ENCODE data around the gene ERN1. TPM values are rescaled to one million over a fixed set of nuclear protein-coding genes. Genes with fewer than 3 reads are reported as not detected.
A peak's percentile ranks its signal among the peaks of the same experiment; 100 is the strongest.

ERN1 gene
- total and polyA plus RNA-seq, 2 of the 13 experiments (the other 11 are each of a cell fraction or from before 2014, with no cell fraction given), result 6.0 to 12.7 TPM

DNA sequence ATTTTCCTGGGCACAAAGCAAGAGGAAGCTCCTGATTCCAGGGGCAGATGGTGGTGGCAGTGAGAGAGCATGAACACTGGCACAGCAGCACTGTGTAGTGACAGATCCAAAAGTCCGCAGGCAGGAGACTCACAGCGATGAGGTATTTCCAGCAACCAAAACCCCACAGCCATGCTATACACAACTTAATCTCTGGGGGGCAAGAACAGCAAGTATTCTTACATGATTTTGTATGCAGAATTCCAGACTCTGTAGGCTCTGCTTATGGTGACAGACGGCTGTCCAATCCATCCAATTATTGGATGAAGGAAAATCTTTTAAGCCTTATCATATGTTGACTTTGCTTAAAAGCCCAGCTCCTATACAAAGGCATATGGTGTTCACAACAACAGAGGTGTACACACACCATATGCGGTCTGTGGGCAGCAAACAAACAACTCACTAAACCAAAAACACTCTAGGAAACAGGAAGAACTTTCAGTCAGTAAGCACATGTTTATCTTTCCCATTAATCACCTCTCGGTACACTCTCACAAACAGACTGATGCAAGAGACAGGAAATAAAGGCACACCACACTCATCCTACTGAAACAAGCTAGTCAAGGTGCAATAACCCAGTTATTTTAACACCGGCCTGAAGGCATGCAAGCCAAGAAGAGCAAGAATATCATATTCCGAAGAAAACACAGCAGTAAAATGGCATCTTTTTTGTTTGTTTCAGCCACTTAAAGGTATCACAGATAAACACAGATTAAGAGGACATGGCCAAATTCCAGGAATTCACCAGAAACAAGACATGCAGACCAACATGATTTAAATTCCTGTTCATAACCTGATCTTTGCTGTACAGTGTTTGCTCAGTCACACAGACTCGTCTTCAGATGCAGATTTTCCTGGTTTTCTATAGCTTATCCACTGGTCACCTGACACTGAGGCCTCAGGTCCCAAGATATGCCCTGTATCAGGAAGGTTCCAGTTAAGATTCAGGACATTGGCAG lies 47.8 kb downstream of the ERN1 start (continued):
- TF ChIP-seq, protein P1, sequence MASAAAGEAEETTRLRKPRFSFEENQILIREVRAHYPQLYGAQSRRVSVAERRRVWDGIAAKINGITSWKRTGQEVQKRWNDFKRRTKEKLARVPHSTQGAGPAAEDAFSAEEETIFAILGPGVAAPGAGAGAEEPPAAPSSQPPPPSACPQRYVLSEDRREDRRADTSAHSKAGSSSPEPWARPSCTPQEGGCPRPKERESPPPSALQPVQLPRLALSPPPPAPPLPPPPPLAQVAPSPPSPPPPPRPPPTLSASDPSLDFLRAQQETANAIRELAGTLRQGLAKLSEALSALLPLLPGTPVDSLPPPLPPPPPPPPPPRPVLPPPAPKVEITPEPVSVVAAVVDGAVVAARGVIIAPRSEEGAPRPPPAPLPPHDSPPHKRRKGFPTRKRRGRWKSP (CRISPR knock-in tag; IDR thresholded peaks at IDR 0.05), result peak; percentile 97; the same call in 1 of the 2 replicates
- TF ChIP-seq, protein P2, sequence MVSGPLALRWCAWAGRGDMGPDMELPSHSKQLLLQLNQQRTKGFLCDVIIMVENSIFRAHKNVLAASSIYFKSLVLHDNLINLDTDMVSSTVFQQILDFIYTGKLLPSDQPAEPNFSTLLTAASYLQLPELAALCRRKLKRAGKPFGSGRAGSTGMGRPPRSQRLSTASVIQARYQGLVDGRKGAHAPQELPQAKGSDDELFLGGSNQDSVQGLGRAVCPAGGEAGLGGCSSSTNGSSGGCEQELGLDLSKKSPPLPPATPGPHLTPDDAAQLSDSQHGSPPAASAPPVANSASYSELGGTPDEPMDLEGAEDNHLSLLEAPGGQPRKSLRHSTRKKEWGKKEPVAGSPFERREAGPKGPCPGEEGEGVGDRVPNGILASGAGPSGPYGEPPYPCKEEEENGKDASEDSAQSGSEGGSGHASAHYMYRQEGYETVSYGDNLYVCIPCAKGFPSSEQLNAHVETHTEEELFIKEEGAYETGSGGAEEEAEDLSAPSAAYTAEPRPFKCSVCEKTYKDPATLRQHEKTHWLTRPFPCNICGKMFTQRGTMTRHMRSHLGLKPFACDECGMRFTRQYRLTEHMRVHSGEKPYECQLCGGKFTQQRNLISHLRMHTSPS (CRISPR knock-in tag; IDR thresholded peaks at IDR 0.05; ENCODE audit: low read depth), result peak; percentile 41; the same call in 1 of the 2 replicates
- TF ChIP-seq ZNF124 (CRISPR knock-in tag; IDR thresholded peaks at IDR 0.05) (peak; percentile 92), EP300 (IDR thresholded peaks at IDR 0.05; ENCODE audit: low read depth in 2 of 2, low read length in 2 of 2) (peak in 1 of 2 experiments; percentile 98; a peak in 2 of 4 replicates), EP300 (CRISPR knock-in tag; IDR thresholded peaks at IDR 0.05; ENCODE audit: borderline replicate concordance) (peak; percentile 97), ETV5 (CRISPR knock-in tag; IDR thresholded peaks at IDR 0.05; ENCODE audit: borderline replicate concordance) (peak; percentile 99)
- TF ChIP-seq, protein P3, sequence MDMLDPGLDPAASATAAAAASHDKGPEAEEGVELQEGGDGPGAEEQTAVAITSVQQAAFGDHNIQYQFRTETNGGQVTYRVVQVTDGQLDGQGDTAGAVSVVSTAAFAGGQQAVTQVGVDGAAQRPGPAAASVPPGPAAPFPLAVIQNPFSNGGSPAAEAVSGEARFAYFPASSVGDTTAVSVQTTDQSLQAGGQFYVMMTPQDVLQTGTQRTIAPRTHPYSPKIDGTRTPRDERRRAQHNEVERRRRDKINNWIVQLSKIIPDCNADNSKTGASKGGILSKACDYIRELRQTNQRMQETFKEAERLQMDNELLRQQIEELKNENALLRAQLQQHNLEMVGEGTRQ (IDR thresholded peaks at IDR 0.05; ENCODE audit: low read depth, low read length), result peak; percentile 36; the same call in 1 of the 2 replicates
- TF ChIP-seq, protein P3 (CRISPR knock-in tag; IDR thresholded peaks at IDR 0.05; ENCODE audit: borderline replicate concordance), result peak; percentile 69; the same call in 1 of the 2 replicates
- TF ChIP-seq, protein P4, sequence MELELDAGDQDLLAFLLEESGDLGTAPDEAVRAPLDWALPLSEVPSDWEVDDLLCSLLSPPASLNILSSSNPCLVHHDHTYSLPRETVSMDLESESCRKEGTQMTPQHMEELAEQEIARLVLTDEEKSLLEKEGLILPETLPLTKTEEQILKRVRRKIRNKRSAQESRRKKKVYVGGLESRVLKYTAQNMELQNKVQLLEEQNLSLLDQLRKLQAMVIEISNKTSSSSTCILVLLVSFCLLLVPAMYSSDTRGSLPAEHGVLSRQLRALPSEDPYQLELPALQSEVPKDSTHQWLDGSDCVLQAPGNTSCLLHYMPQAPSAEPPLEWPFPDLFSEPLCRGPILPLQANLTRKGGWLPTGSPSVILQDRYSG (CRISPR knock-in tag; IDR thresholded peaks at IDR 0.05), result 0 out of 2 replicates have a peak, but pooled peaks have one; percentile 45
- TF ChIP-seq, protein P5, sequence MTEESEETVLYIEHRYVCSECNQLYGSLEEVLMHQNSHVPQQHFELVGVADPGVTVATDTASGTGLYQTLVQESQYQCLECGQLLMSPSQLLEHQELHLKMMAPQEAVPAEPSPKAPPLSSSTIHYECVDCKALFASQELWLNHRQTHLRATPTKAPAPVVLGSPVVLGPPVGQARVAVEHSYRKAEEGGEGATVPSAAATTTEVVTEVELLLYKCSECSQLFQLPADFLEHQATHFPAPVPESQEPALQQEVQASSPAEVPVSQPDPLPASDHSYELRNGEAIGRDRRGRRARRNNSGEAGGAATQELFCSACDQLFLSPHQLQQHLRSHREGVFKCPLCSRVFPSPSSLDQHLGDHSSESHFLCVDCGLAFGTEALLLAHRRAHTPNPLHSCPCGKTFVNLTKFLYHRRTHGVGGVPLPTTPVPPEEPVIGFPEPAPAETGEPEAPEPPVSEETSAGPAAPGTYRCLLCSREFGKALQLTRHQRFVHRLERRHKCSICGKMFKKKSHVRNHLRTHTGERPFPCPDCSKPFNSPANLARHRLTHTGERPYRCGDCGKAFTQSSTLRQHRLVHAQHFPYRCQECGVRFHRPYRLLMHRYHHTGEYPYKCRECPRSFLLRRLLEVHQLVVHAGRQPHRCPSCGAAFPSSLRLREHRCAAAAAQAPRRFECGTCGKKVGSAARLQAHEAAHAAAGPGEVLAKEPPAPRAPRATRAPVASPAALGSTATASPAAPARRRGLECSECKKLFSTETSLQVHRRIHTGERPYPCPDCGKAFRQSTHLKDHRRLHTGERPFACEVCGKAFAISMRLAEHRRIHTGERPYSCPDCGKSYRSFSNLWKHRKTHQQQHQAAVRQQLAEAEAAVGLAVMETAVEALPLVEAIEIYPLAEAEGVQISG (CRISPR knock-in tag; IDR thresholded peaks at IDR 0.05), result peak; percentile 57
- TF ChIP-seq, protein P6, sequence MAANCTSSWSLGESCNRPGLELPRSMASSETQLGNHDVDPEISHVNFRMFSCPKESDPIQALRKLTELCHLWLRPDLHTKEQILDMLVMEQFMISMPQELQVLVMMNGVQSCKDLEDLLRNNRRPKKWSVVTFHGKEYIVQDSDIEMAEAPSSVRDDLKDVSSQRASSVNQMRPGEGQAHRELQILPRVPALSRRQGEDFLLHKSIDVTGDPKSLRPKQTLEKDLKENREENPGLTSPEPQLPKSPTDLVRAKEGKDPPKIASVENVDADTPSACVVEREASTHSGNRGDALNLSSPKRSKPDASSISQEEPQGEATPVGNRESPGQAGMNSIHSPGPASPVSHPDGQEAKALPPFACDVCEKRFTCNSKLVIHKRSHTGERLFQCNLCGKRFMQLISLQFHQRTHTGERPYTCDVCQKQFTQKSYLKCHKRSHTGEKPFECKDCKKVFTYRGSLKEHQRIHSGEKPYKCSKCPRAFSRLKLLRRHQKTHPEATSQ (CRISPR knock-in tag; IDR thresholded peaks at IDR 0.05; ENCODE audit: borderline replicate concordance), result no peak

Data from HepG2 (cell line).